Measurements from ENCODE around the gene HENMT1. TPM values are rescaled to one million over a fixed set of nuclear protein-coding genes. Genes with fewer than 3 reads are reported as not detected.

HENMT1 gene
- total and polyA plus RNA-seq, 9 of the 15 experiments (the other 6 are each of a cell fraction or from before 2014, with no cell fraction given), result not detected

DNA sequence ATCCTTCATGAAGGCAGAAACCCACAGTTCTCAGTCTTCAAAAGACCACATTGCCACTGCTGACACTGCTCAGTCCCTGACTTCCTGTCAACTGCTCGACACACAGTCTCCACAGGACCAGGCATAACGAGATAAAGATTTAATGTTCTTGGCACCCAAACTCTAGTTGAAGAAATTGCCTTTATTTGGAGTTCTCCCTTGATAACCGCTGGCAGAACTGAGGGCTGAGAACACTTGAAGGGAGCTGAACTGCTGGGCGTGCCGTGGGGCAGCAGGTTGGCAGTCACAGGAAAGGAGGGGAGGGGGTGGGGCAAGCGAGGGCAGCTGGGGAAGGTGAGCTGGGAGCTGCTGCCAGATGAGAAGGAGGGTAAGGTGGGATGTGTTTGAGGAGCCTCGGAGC lies 15.9 kb downstream of the HENMT1 start:
- FAIRE-seq (no peak), DNase-seq (ENCODE audit: extremely low read depth in 1 of 4, low spot score in 3 of 4) (no peak), ATAC-seq (no peak)
- in situ Hi-C loops (cut with MboI) (loop anchor here (5.0 to 25.0 kb wide), 2 partner anchors 138 to 858 kb away; no protein-coding TSS in a partner anchor), intact Hi-C loops (cut with micrococcal nuclease) (loop anchor here (2.0 to 10.0 kb wide), 4 partner anchors 64 to 520 kb away; no protein-coding TSS in a partner anchor)
- no TSS peak for BruUV-seq (replicated peaks)
- Histone ChIP-seq H3K79me2 (ENCODE audit: control insufficient read depth, insufficient read depth, low read length) (no peaks in the 10 kb centered on the region), H3K36me3 (ENCODE audit: control insufficient read depth, insufficient read depth, low read length) (no peaks in the 10 kb centered on the region), H3K4me3 (no peak overlapping the region), H2AFZ (ENCODE audit: low read depth, low read length) (no peak overlapping the region), H3K9me3 (replicated peaks; ENCODE audit: control insufficient read depth, insufficient read depth, low read depth, low read length) (no peaks in the 10 kb centered on the region), H3K27me3 (ENCODE audit: control insufficient read depth in 2 of 2, insufficient read depth in 2 of 2, low read length in 2 of 2) (no peaks in the 10 kb centered on the region; a peak in 2 of 5 replicates), H3K4me1 (replicated peaks in 1 of 2; ENCODE audit: control insufficient read depth in 2 of 2, insufficient read depth in 2 of 2, low read length in 2 of 2) (peaks cover 0 to 8% of the 10 kb centered on the region in 2 experiments; a peak in 3 of 5 replicates), H3K27ac (ENCODE audit: extremely low read depth, low read depth, low read length) (no peak overlapping the region), H3K9ac (ENCODE audit: insufficient read depth in 1 of 2, low read depth in 2 of 2, low read length in 2 of 2) (no peak overlapping the region), H3K9me1 (ENCODE audit: control insufficient read depth, insufficient read depth, low read length) (no peaks in the 10 kb centered on the region), H4K20me1 (replicated peaks; ENCODE audit: control insufficient read depth, insufficient read depth, low read length) (no peaks in the 10 kb centered on the region), H3K4me2 (ENCODE audit: insufficient read depth, low read length) (no peak overlapping the region)
- ChIA-PET CTCF (ENCODE audit: low intra/inter-chr PET ratio) (no interaction called here), POLR2A (interaction anchor here (1.9 kb wide), 1 partner anchor 47 kb away, joined by 9 read pairs; the partner anchor contains the start of gene PRPF38B)
- WGBS (ENCODE audit: insufficient coverage, low coverage, missing lambda C conversion rate), result 27% methylated on average over 7 of the region's 7 CpGs
- TF ChIP-seq ZNF644 (tag; IDR thresholded peaks at IDR 0.05; ENCODE audit: low read depth) (no peak), GTF2A2 (tag; IDR thresholded peaks at IDR 0.05) (no peak), EGR1 (conservative IDR thresholded peaks at IDR 0.05) (no peak), ZNF639 (CRISPR knock-in tag; conservative IDR thresholded peaks at IDR 0.05 in 1 of 2, IDR thresholded peaks at IDR 0.05 in 1 of 2) (no peak)
